Gastroesophageal sphincter (tissue), 3 donors: Measurements from ENCODE around the gene MMS22L.

ENCODE experiments used
- POLR2AphosphoS5 ChIP-seq: sonication (generic); formaldehyde crosslinking; IDR thresholded peaks from one replicate; pipeline ENCODE4 v1.6.1; 2017; ENCODE audit warnings: antibody characterized with exemption
- TF ChIP-seq, protein P1 (sequence below), 4 experiments: fragments of 200-600 bp in 2 of 4; fragments of 450-650 bp in 2 of 4; sonication (generic) in 1 of 4; IDR thresholded peaks; one replicate each; pipeline ENCODE4 v1.5.1; 2017 to 2019; ENCODE audit warnings: antibody characterized with exemption in 4 of 4, mild to moderate bottlenecking in 2 of 4, moderate library complexity in 2 of 4

DNA sequence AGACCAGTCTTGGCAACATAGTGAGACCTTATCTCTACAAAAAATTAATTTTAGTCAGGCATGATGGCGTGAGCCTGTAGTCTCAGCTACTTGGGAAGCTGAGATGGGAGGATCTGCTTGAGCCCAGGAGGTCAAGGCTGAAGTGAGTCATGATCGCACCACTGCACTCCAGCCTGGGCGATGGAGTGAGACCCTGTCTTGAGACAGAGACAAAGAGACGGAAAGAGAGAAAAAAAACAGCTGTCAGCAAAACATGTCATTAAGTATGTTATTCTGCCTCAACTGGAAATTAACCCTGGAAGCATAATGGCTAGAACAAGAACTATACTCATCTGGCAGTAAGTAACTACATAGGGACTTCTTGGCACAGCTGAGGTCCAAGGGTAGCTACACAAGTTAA, 7.2 kb downstream of the MMS22L start:
- TF ChIP-seq, protein P1, sequence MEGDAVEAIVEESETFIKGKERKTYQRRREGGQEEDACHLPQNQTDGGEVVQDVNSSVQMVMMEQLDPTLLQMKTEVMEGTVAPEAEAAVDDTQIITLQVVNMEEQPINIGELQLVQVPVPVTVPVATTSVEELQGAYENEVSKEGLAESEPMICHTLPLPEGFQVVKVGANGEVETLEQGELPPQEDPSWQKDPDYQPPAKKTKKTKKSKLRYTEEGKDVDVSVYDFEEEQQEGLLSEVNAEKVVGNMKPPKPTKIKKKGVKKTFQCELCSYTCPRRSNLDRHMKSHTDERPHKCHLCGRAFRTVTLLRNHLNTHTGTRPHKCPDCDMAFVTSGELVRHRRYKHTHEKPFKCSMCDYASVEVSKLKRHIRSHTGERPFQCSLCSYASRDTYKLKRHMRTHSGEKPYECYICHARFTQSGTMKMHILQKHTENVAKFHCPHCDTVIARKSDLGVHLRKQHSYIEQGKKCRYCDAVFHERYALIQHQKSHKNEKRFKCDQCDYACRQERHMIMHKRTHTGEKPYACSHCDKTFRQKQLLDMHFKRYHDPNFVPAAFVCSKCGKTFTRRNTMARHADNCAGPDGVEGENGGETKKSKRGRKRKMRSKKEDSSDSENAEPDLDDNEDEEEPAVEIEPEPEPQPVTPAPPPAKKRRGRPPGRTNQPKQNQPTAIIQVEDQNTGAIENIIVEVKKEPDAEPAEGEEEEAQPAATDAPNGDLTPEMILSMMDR (IDR thresholded peaks at IDR 0.05): no peak
- no peak for TF ChIP-seq POLR2AphosphoS5
